GM20431 (cell line): ENCODE data around the gene LTBP1.

ENCODE experiments used
- in situ Hi-C: fragments of 300-500 bp; cut with MseI, MboI; formaldehyde crosslinking; loops from one replicate; pipeline ENCODE4 v1.15.0; 2020; ENCODE audit warnings: low sequenced_read_pairs; ENCODE audit not compliant: unreplicated experiment

The LTBP1 gene

DNA sequence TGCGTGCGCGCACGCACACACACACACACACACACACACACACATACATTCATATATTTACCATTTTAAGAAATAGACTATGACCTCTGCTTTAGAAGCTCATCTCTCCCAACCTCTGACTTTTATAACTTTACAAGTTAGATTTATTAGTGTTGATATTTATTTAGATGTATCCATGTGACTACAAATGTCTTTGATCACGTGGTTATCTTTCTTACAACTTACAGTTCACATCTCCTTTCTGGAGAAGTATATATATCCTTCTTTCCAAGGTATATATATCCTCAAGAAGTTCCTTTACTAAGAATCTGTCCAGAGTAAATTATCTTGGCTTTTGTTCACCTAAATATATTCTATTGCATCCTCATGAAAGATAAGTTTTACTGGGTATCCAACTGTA, 16.3 kb upstream of the LTBP1 start:
- in situ Hi-C loops = no loop called here

DNA sequence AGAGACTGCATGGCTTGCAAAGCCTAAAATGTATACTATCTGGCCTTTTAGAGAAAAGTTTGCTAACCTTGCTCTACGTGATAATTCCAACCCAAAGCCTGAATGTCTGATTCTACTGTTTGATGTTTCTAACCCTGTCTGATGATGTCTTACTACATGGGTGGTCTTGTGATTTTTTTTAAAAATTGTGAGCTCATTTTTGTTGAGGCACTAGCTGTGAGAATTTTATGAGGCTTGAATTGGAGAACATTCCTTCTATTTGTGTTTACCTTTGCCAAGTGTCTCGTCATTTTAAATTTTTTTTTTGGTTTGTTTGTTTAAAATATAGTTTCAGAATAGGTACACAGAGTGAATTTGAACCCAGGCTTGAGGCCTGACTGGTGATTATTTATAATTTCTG, 15.2 kb upstream of the LTBP1 start:
- in situ Hi-C loops = no loop called here

DNA sequence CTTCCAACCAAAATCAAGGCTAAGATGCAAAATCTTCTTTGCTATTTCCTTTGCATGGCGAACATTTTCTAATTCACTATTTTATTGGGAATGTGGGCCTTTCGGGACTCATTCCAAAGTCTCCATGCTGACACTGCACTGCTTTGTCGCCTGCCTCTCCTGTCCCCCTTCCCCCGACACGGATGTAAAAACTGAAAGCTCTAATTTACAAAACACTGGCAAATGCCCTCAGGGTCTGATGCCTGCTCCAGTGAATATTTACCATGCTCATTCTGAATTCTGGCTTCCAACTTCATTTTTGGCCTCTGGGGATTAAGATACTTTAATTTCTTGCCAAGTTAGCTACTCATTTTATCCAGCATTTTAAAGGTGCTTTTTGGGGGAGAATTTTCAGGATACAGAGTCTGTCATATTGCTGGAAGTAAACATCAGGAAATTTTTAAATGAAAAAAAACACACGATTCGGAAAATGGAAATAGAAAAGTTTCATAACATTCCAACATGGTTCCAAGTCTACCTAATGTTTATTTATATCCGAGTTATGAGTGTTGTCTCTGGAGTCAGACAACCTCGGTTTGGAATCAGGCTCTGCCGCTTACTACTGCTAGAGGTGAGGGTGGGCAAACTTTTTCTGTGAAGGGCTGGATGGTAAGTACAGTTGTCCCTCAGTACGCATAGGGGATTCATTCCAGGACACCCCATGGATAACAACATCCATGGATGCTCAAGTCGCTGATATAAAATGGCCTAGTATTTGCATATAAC, 14.6 kb upstream of the LTBP1 start:
- in situ Hi-C loops = no loop called here

DNA sequence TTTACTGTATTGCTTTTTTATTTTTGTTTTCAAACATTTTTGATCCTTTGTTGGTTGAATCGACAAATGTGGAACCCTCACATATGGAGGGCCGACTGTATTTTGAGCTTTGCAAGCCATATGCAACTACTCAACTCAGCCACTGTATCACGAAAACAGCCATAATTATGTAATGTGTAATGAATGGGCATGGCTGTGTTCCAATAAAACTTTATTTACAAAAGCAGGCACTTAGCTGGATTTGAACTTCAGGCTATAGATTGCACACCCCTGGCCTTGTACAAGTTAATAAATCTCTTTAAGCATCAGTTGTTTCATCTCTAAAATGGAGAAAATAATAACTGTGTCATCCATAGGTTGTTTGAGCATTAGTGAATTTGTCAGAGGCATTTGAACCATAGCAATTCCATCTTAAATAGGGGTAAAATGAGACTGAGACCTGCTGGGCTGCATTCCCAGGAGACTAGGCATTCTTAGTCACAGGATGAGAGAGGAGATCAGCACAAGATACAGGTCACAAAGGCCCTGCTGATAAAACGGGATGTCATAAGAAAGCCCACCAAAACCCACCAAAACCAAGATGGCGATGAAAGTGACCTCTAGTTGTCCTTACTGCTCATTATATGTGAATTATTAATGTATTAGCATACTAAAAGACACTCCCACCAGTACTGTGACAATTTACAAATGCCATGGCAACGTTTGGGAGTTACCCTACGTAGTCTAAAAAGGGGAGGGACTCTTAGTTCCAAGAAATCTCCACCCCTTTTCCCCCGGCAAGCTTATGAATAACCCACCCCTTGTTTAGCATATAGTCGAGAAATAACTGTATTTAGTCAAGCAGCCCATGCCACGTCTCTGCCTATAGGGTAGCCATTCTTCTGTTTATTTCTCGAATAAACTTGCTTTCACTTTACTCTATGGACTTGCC, 13.7 kb upstream of the LTBP1 start:
- in situ Hi-C loops = no loop called here

DNA sequence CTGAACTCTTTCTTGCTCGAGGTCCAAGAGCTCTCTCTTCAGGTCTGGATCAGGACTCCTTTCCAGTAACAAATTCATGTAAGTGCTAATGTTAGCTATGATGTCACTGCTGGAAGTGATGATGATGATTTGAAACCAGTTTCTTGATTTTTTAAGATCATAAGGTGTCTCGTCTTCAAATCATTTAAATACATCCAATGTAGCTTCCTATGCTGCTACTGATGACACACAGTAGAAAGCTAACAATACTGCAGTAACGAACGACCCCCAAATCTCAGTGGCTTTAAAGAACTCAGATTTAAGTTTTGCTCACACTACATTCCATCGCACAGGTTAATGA, 13.0 kb upstream of the LTBP1 start:
- in situ Hi-C loops = no loop called here

DNA sequence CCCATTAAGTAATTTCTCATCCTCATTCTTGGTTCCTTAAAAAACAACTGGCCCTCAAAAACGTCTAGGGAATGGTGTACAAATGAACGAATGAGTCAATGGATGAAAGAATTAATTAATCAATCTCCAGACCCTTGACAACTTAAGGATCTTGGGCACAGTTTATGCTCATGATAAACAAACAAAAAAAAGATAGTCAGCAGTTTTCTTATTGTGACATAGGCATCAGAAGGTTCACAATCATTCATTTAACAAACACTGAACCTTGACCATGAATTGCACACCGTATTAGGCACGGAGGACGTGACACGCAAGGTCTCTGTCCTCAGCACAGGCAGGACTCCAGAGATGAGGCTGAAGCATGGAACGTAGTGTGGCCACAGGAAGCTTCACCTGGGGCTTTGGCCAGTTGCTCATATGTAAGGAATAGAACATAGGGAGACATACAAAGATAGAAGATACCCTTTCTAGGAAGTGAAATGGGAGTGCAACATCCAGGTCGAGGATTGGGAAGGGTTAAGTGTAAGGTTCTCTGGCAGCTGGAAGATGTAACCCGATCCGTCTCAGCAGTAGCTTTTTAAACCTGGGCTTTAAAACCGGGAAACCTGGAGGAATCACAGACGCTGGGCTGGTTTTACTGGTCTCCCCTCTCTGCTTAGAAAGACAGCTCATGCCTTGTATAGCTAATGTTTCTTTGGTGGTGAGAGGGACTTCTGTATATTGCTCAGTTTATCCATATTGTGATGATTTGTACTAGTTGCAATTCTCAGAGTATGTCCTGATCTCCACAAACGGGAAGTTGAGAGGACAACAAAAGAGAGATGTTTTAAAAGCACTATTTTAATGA, 8.9 kb upstream of the LTBP1 start:
- in situ Hi-C loops = no loop called here

DNA sequence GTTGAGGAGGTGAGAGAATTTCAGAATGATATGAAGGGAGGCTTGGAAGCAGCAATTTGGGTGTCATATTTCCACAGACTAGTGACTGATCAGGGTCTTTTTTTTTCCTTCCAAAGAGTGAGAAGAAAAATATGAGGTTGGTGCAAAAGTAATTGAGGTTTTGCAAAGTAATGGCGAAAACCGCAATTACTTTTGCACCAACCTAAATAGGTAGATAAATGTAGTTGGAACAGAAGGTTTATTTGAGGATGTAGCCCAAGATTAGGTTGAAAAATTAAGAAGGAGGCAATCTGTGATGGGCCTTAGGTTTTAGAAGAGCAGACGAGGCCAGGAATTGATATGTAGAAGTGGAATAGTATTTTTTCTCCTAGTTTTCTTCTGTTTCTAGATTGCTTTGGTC, 7.8 kb upstream of the LTBP1 start:
- in situ Hi-C loops = no loop called here

DNA sequence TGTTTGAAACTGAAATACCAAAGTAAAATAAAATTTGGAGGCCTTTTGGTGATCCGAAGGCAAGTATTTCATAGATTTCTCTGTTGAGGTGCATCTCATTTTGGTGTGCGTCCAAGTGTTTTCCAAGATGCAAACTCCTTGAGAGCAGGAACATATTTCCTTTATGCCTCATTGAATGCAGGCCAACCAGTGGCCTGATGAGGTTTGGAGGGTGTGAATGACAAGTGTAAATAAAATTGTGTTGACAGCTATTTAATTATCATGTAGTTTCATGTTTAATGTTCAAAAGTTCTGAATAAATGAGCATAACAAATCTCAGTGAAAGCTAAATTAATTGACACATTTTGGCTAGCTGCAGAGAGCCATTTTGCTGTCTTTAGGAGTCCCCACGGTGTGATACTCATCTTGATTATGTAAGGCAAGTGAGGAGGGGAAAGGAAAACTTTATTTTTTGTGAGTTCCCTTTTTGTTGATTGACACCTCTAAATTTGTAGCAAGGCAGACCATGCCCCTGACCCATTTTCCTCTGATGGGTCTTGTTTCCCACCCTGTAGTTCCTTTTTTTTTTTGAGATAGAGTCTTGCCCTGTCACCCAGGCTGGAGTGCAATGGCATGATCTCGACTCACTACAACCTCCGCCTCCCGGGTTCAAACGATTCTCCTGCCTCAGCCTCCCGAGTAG, 6.3 kb upstream of the LTBP1 start:
- in situ Hi-C loops = no loop called here

DNA sequence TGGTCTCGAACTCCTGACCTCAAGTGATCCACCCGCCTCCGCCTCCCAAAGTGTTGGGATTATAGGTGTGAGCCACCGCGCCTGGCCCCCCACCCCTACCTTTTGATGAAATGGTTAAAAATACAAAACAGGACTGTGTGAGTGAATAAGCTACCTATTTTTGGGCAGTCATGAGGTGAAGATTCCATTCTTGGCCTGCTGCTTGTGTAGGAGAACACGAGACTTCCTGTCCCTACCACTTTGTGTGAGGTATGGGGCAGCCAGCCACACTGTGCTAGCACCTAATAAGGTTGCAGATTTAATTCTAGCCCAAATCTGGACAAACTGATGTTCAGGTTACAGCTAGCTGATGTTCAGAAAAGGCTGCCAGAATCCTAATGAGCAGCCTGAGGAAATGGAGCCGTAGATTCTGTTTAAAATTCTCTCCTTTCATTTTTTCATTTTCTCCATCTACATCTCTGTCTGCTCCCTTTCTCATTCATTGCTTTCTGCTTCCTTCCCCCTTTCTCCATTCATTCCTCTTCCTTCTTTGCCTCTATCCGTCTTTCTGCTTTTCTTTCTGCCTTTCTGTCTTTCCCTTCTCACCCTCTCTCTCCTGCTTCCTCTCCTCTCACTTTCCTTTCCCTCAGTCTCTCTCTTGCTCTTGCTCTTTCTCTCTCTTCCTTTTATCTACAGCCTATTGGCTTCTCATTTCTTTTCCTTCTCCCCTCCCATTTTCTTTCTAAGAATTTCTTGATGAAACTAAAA, 4.6 kb upstream of the LTBP1 start:
- in situ Hi-C loops = no loop called here

DNA sequence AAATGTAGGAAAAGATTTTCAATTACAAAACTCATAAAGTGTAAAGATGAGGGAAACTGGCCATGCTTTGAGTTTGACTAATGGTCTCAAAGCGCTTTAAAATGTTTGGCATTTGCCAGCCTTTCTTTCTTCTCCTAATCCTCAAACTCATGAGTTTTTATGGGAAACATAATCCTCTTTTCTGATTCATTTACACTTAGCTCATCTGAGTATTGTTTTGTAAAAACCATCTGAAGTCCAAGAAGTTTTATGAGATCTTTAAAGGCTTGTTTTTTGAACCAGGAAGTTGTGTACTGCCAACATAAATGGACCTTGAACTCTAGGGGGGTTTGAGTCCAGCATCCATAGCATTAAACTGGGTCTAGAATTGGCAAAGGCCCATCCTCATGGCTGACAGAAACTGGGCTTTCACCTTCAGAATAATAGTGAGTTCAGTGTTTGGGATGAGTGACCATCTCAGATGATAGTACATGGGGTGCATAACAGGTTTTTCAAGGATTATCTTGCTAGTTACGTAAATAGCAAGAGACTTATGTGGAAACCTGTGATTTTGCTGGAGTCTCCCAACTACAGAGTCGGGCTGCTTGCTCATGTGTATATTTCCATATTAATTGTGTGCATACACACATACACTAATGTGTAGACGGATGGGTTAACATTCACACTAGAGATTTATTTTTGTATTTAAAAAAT, 3.8 kb upstream of the LTBP1 start:
- in situ Hi-C loops = no loop called here

DNA sequence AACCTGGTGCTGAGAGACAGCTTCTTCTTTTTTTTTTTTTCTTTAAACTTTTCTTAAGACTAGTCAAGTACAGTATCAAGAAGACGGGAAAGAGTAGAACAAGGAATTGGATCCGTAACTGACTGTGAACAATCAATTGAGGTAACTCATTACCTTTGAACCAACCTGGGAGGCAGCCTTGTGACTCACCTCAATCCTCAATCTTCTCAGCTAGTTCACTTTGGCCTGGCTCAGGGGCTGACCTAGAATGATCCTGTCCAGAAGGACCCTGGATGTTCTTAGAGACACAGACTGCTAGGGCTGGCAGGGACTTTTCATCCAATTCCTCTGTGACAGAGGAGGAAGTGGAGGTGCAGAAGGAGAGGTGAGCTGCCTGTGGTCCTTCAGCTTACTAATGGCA, 1.5 kb upstream of the LTBP1 start:
- in situ Hi-C loops = no loop called here

DNA sequence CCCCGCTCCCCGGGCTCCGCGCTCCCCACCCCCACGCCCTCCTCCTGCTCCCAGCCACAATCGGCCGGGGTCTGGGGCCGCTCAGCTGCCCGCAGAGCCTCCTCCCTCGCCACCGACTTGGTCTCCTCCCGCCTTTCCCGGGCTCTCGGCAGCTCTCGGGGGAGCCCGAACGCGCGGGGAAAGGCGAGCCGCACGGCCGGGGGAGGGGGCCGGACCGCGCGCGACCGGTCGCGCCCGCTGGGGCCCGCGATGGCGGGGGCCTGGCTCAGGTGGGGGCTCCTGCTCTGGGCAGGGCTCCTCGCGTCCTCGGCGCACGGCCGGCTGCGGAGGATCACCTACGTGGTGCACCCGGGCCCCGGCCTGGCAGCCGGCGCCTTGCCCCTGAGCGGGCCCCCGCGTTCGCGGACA, 327 bp downstream of the LTBP1 start:
- in situ Hi-C loops = no loop called here

DNA sequence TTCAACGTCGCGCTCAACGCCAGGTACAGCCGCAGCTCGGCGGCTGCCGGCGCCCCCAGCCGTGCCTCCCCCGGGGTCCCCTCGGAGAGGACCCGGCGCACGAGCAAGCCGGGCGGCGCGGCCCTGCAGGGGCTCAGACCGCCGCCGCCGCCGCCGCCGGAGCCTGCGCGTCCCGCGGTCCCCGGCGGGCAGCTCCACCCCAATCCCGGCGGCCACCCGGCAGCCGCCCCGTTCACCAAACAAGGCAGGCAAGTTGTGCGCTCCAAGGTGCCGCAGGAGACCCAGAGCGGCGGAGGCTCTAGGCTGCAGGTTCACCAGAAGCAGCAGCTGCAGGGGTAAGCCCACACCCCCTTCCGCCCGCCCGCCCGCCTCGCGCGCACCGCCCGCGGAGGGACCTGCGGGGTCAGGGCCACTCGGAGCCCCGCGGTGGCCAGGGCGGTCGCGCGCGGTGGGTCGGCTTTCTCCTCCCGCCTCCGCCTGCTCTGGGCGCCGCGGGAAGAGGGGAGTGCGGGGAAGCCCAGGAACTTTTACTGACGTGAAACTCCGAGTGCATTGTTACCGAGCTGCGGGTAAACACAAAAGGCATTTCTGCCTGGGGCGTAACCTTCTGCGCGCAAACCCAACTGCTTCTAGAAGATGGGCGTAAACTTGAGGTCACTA, 861 bp downstream of the LTBP1 start:
- in situ Hi-C loops = no loop called here

DNA sequence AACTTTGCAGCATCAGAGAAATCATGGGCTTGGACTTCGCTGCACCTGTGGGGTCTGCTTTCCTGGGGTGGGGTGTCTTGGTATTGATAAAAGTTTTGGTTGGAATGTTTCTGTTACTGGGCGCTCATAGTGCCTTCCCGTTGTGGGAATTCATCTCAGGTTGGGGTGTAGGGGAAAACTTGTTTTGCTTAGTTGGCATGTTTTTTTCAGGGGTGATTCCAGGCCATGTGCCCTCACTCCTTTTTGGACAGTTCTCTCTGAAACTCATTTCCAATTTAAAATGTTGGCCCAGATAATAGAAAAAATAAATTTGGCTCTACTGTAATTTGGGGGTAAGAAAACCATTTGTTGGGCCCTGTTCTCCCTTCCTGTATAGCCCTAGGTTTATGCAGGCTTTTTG, 1.5 kb downstream of the LTBP1 start:
- in situ Hi-C loops = no loop called here

DNA sequence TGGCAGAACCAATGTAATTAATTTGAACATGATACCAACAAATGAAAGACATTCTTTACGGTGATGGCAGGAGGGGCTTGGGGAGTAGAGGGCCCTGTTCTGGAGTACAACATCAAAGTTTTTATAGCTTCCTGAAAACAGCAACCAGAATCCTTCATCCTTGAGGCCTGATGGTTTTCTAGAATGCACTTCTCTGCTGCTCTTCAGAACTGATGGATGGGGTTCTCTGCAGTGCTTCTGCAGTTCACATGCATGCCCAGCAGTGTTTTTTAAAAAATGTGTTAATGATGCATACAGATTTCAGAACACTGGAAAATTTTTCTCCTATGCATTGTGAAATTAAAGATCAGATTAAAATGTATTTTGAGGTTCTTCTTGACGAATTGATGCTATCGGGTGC, 2.5 kb downstream of the LTBP1 start:
- in situ Hi-C loops = no loop called here

DNA sequence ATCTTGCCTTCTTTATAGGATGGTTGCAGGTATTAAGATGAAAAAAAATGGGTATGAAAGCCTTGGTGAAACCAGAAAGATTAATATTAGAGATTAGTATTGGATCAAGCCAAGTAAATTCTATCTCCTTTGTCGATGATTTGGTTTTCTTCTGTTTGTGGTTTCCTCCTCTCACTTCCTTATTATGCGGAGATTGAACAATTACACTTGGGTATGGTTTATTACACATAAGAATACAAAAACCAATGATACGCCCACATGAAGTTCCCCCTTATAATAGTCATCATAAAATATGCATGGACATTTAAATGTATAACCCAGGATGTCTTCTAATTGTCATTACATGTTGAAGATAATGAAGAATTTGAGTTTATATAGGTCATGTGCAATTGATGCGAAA, 4.9 kb downstream of the LTBP1 start:
- in situ Hi-C loops = no loop called here

DNA sequence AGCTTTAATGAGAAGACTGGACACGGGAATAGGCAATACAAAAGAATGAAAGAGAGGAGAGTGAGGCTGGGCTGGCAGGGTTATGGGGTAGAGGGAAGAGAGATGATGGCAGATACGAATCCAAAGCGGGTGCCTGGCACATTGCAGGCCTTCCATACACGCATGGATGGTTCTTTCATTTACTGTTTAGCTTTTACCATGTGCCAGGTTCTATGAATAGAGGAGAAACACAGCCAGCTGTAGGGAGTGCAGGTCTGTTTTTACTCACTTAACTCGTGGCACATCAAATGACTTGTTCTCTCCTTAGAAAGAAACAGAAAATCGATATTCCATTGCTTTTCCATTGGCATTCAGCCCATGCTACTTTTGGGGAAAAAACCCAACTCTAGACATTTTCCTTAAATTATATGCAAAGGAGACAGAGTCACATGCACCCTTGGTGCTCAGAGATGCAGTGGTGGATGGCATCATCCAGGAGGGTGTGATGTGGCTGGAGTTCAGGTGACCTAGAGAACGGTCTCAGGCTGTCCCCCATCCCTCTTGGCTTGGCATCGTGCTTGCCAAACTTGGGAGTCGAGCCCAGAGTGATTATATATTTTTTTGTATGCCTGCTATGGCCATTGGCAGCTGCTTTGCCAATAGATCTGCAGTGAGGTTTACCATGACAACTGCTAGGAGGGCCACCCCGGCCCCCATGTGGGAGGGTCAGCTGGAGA, 6.2 kb downstream of the LTBP1 start:
- in situ Hi-C loops = no loop called here

DNA sequence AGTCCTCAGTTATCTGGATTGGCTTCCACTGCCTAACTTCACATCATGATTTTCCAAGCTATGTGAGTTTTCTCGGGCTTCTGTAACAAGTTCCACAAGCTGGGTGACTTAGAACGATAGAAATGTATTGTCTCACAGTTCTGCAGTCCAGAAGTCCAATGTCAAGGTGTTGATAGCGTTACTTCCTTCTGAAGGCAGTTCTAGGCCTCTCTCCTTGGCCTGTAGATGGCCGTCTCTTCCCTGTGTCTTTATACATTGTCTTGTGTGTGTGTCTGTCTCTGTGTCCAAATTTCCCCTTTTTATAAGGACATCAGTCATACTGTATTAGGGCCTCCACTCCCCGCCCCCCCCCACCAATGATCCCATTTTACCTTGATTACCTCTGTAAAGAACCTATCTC, 7.5 kb downstream of the LTBP1 start:
- in situ Hi-C loops = no loop called here
